H9 (cell line): ENCODE measurements around the gene DCDC1. TPM values are rescaled to one million over a fixed set of nuclear protein-coding genes. Genes with fewer than 3 reads are reported as not detected.

ENCODE experiments used
- DNase-seq: peaks from one replicate; pipeline ENCODE4 v3.0.0-alpha.2; 2017
- H2AFZ ChIP-seq: one replicate; pipeline ENCODE4 v1.6.1; 2013; ENCODE audit warnings: mild to moderate bottlenecking, low read length, control low read depth, moderate library complexity
- H2AK5ac ChIP-seq: 2 replicates; pipeline ENCODE4 v1.6.1; 2013; ENCODE audit warnings: low read length, control low read depth, mixed read lengths; ENCODE audit not compliant: insufficient read length
- H2BK120ac ChIP-seq: one replicate; pipeline ENCODE4 v1.6.1; 2013; ENCODE audit warnings: low read depth, mild to moderate bottlenecking, low read length, control low read depth, inconsistent platforms; ENCODE audit not compliant: poor library complexity, severe bottlenecking
- H2BK12ac ChIP-seq: 2 replicates; pipeline ENCODE4 v1.6.1; 2013; ENCODE audit warnings: low read length, control low read depth, mixed read lengths, low read depth; ENCODE audit not compliant: insufficient read length
- H2BK15ac ChIP-seq: 2 replicates; pipeline ENCODE4 v1.6.1; 2013; ENCODE audit warnings: low read depth, low read length, control low read depth
- H2BK20ac ChIP-seq: one replicate; pipeline ENCODE4 v1.6.1; 2013; ENCODE audit warnings: low read depth, mild to moderate bottlenecking, low read length, control low read depth, inconsistent platforms; ENCODE audit not compliant: poor library complexity, severe bottlenecking
- H2BK5ac ChIP-seq: 2 replicates; pipeline ENCODE4 v1.6.1; 2013; ENCODE audit warnings: low read length, control low read depth, mixed read lengths; ENCODE audit not compliant: insufficient read length
- H3K14ac ChIP-seq: 2 replicates; pipeline ENCODE4 v1.6.1; 2013; ENCODE audit warnings: low read length, control low read depth; ENCODE audit not compliant: insufficient read depth
- H3K18ac ChIP-seq: 2 replicates; pipeline ENCODE4 v1.6.1; 2013; ENCODE audit warnings: low read depth, mild to moderate bottlenecking, mixed read lengths, low read length, control low read depth; ENCODE audit not compliant: insufficient read length
- H3K23ac ChIP-seq: 2 replicates; pipeline ENCODE4 v1.6.1; 2013; ENCODE audit warnings: low read length, control low read depth, mixed read lengths, low read depth; ENCODE audit not compliant: insufficient read length
- H3K23me2 ChIP-seq: 2 replicates; pipeline ENCODE4 v1.6.1; 2013; ENCODE audit warnings: low read depth, mild to moderate bottlenecking, mixed read lengths, low read length, control low read depth; ENCODE audit not compliant: insufficient read length, poor library complexity, severe bottlenecking
- H3K27ac ChIP-seq: 2 replicates; pipeline ENCODE4 v1.5.1; 2013; ENCODE audit warnings: low read length, control low read depth, mixed read lengths, low read depth; ENCODE audit not compliant: insufficient read length
- H3K27me3 ChIP-seq: 2 replicates; pipeline ENCODE4 v1.6.1; 2013; ENCODE audit warnings: low read length, control low read depth, inconsistent platforms; ENCODE audit not compliant: insufficient read depth
- H3K4ac ChIP-seq: 2 replicates; pipeline ENCODE4 v1.6.1; 2013; ENCODE audit warnings: low read depth, mild to moderate bottlenecking, control low read depth, inconsistent platforms, low read length, moderate library complexity
- H3K4me1 ChIP-seq: 2 replicates; pipeline ENCODE4 v1.6.1; 2013; ENCODE audit warnings: low read length, control low read depth, inconsistent platforms; ENCODE audit not compliant: insufficient read depth
- H3K4me2 ChIP-seq: 2 replicates; pipeline ENCODE4 v1.6.1; 2013; ENCODE audit warnings: low read length, control low read depth, mixed read lengths; ENCODE audit not compliant: insufficient read length, insufficient read depth
- H3K56ac ChIP-seq: 2 replicates; pipeline ENCODE4 v1.6.1; 2013; ENCODE audit warnings: low read depth, mild to moderate bottlenecking, mixed read lengths, low read length, control low read depth; ENCODE audit not compliant: insufficient read length
- H3K79me1 ChIP-seq: 2 replicates; pipeline ENCODE4 v1.6.1; 2013; ENCODE audit warnings: low read depth, mild to moderate bottlenecking, moderate library complexity, low read length, control low read depth, inconsistent platforms; ENCODE audit not compliant: insufficient read depth, poor library complexity, severe bottlenecking
- H3K79me2 ChIP-seq: 2 replicates; pipeline ENCODE4 v1.6.1; 2013; ENCODE audit warnings: low read length, control low read depth, inconsistent platforms; ENCODE audit not compliant: insufficient read depth
- H3K9ac ChIP-seq: 2 replicates; pipeline ENCODE4 v1.6.1; 2013; ENCODE audit warnings: low read length, control low read depth, mixed read lengths; ENCODE audit not compliant: insufficient read length; ENCODE audit errors: extremely low read depth
- H3K9me3 ChIP-seq: one replicate; pipeline ENCODE4 v1.6.1; 2013; ENCODE audit warnings: low read depth, low read length, inconsistent platforms; ENCODE audit not compliant: control insufficient read depth
- H3T11ph ChIP-seq: one replicate; pipeline ENCODE4 v1.6.1; 2013; ENCODE audit warnings: mild to moderate bottlenecking, low read length, control low read depth, inconsistent platforms
- H4K20me1 ChIP-seq: one replicate; pipeline ENCODE4 v1.6.1; 2013; ENCODE audit not compliant: control insufficient read depth, insufficient read length, insufficient read depth
- H4K5ac ChIP-seq: 2 replicates; pipeline ENCODE4 v1.6.1; 2013; ENCODE audit warnings: low read depth, mild to moderate bottlenecking, mixed read lengths, low read length, control low read depth; ENCODE audit not compliant: insufficient read length
- H4K8ac ChIP-seq: replicated peaks from 2 replicates; pipeline ENCODE4 v1.6.1; 2013; ENCODE audit warnings: low read length, control low read depth, mixed read lengths, low read depth; ENCODE audit not compliant: insufficient read length
- H4K91ac ChIP-seq: 2 replicates; pipeline ENCODE4 v1.6.1; 2013; ENCODE audit warnings: low read depth, mild to moderate bottlenecking, moderate library complexity, mixed read lengths, low read length, control low read depth; ENCODE audit not compliant: insufficient read length
- H3K27ac Mint-ChIP-seq, 3 experiments: 2 replicates in 2 of 3; 3 replicates in 1 of 3; pipeline ENCODE4 v1.8.0; 2020 to 2021; ENCODE audit warnings: mixed read lengths in 3 of 3, mild to moderate bottlenecking in 1 of 3, moderate library complexity in 1 of 3
- H3K27me3 Mint-ChIP-seq: 2 replicates; pipeline ENCODE4 v1.8.0; 2021; ENCODE audit warnings: low read depth, mild to moderate bottlenecking, moderate library complexity, mixed read lengths
- H3K36me3 Mint-ChIP-seq, 3 experiments: 2 replicates in 2 of 3; 3 replicates in 1 of 3; pipeline ENCODE4 v1.8.0; 2020 to 2021; ENCODE audit warnings: low read depth in 3 of 3, mixed read lengths in 3 of 3; ENCODE audit not compliant: insufficient read depth in 1 of 3
- H3K4me1 Mint-ChIP-seq, 2 experiments: 2 replicates each; pipeline ENCODE4 v1.8.0; 2020; ENCODE audit warnings: mixed read lengths in 2 of 2
- H3K4me3 Mint-ChIP-seq, 2 experiments: 2 replicates in 1 of 2; 3 replicates in 1 of 2; pipeline ENCODE4 v1.8.0; 2020 to 2021; ENCODE audit warnings: mild to moderate bottlenecking in 2 of 2, mixed read lengths in 2 of 2, moderate library complexity in 1 of 2
- H3K9me3 Mint-ChIP-seq, 2 experiments: 2 replicates in 1 of 2; 3 replicates in 1 of 2; pipeline ENCODE4 v1.8.0; 2020; ENCODE audit warnings: mild to moderate bottlenecking in 2 of 2, mixed read lengths in 2 of 2, moderate library complexity in 1 of 2
- total RNA-seq: library from RNA; stranded (reverse); gene quantifications from 2 replicates; pipeline ENCODE4 v1.2.1, GENCODE V29; 2021
- TF ChIP-seq, protein P1 (sequence below): fragments of 200-600 bp; sonication (generic); conservative IDR thresholded peaks from 3 replicates; pipeline ENCODE4 v1.8.0; 2021; ENCODE audit warnings: antibody characterized with exemption, mild to moderate bottlenecking

The DCDC1 gene
- total RNA-seq, 1 experiment from 2014 or later, result 0.09 TPM

DNA sequence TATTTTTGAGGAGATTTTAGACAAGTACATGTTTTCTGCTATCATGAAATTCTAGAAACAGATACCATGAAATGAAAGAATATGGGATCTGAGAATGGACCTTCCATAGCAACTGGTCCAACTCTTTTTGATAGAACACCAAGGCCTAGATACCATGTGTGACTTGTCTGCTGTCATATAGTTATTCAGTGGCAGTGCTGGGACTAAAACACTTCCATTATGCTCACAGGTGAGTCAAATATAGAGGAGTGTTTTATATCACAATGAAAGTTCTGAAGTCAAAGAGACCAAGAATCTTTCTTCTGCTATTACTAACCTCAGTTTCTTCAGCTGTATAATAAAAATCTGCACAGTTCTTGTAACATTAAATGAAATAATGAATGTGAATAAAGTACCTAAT is 276.9 kb downstream of the DCDC1 start:
- Mint-ChIP-seq H3K27me3 (no peaks in the 10 kb centered on the region), H3K4me1 (no peaks in the 10 kb centered on the region), H3K9me3 (peaks cover 19 to 22% of the 10 kb centered on the region in 2 experiments), H3K36me3 (peaks cover 0 to 17% (median 6%) of the 10 kb centered on the region in 3 experiments), H3K4me3 (no peak overlapping the region), H3K27ac (no peak overlapping the region)
- DNase-seq, result no peak
- H3K27me3 ChIP-seq, result no peaks in the 10 kb centered on the region
- no peaks in the 10 kb centered on the region for H3K23me2 ChIP-seq
- no peaks in the 10 kb centered on the region for H3K79me1 ChIP-seq
- no peak overlapping the region for H3K4me2 ChIP-seq
- no peak overlapping the region for H2BK120ac ChIP-seq
- H3K4me1 ChIP-seq, result no peaks in the 10 kb centered on the region
- H2AK5ac ChIP-seq, result no peak overlapping the region
- H3K4ac ChIP-seq, result no peak overlapping the region
- H3K14ac ChIP-seq, result no peak overlapping the region
- H4K20me1 ChIP-seq, result no peaks in the 10 kb centered on the region
- H4K8ac ChIP-seq, result no peak overlapping the region
- H3K9me3 ChIP-seq, result no peaks in the 10 kb centered on the region
- no peak overlapping the region for H3K23ac ChIP-seq
- no peak overlapping the region for H2AFZ ChIP-seq
- no peaks in the 10 kb centered on the region for H3K79me2 ChIP-seq
- no peak overlapping the region for H3K27ac ChIP-seq
- H3T11ph ChIP-seq, result no peak overlapping the region
- no peak overlapping the region for H4K5ac ChIP-seq
- no peak overlapping the region for H3K56ac ChIP-seq
- H4K91ac ChIP-seq, result no peak overlapping the region
- no peak overlapping the region for H2BK12ac ChIP-seq
- no peak overlapping the region for H3K18ac ChIP-seq
- TF ChIP-seq, protein P1, sequence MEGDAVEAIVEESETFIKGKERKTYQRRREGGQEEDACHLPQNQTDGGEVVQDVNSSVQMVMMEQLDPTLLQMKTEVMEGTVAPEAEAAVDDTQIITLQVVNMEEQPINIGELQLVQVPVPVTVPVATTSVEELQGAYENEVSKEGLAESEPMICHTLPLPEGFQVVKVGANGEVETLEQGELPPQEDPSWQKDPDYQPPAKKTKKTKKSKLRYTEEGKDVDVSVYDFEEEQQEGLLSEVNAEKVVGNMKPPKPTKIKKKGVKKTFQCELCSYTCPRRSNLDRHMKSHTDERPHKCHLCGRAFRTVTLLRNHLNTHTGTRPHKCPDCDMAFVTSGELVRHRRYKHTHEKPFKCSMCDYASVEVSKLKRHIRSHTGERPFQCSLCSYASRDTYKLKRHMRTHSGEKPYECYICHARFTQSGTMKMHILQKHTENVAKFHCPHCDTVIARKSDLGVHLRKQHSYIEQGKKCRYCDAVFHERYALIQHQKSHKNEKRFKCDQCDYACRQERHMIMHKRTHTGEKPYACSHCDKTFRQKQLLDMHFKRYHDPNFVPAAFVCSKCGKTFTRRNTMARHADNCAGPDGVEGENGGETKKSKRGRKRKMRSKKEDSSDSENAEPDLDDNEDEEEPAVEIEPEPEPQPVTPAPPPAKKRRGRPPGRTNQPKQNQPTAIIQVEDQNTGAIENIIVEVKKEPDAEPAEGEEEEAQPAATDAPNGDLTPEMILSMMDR, result no peak
- H3K9ac ChIP-seq, result no peak overlapping the region
- no peak overlapping the region for H2BK20ac ChIP-seq
- no peak overlapping the region for H2BK15ac ChIP-seq
- no peak overlapping the region for H2BK5ac ChIP-seq
